ENCODE measurements around the gene RNLS.

- TF ChIP-seq POLR2AphosphoS5 (IDR thresholded peaks at IDR 0.05) (no peak), CTCF (IDR thresholded peaks at IDR 0.05) (no peak), POLR2A (IDR thresholded peaks at IDR 0.05) (no peak)
Measured at GRCh38 chr10:88372881-88373592, 210.1 kb downstream of the RNLS start.
